IMR-90 (cell line): ENCODE data around the gene KLHL29. TPM values are rescaled to one million over a fixed set of nuclear protein-coding genes. Genes with fewer than 3 reads are reported as not detected.

ENCODE experiments used
- ATAC-seq: fragments of 200-7000 bp; cut with Tn5 transposase; 2 replicates; pipeline ENCODE4 v1.9.1; 2020; ENCODE audit warnings: low read depth, mild to moderate bottlenecking, moderate library complexity
- BruUV-seq: library from RNA; stranded (reverse); fragments of 400-500 nt; replicated peaks from 2 replicates; lab custom pipeline; 2021; lab: Mats Ljungman, UMichigan
- CTCF ChIA-PET: fragments of 300-600 bp; formaldehyde crosslinking; extraction: SDS; loops from one replicate; lab custom pipeline; 2021; ENCODE audit warnings: antibody characterized with exemption; lab: Yijun Ruan, JAX
- POLR2A ChIA-PET: fragments of 300-600 bp; sonication (Branson Sonifier 250); formaldehyde crosslinking; loops from one replicate; lab custom pipeline; 2022; ENCODE audit warnings: antibody characterized with exemption; ENCODE audit not compliant: unreplicated experiment; lab: Charles Lee
- DNase-seq: peaks from one replicate; pipeline ENCODE4 v3.0.0; 2013
- H2AFZ ChIP-seq: replicated peaks from 2 replicates; pipeline ENCODE3; 2013; ENCODE audit warnings: low read length, mild to moderate bottlenecking; ENCODE audit not compliant: poor library complexity
- H2AK5ac ChIP-seq: 2 replicates; pipeline ENCODE4 v1.6.1; 2013; ENCODE audit warnings: low read depth, low read length, inconsistent platforms
- H2AK9ac ChIP-seq: replicated peaks from 2 replicates; pipeline ENCODE3; 2013; ENCODE audit warnings: mild to moderate bottlenecking, low read depth, low read length, moderate library complexity; ENCODE audit not compliant: poor library complexity
- H2BK120ac ChIP-seq: 2 replicates; pipeline ENCODE4 v1.6.1; 2013; ENCODE audit warnings: low read depth, low read length, inconsistent platforms
- H2BK15ac ChIP-seq: 3 replicates; pipeline ENCODE4 v1.6.1; 2013; ENCODE audit warnings: low read depth, low read length, inconsistent platforms
- H2BK20ac ChIP-seq: 2 replicates; pipeline ENCODE4 v1.6.1; 2013; ENCODE audit warnings: low read depth, mild to moderate bottlenecking, inconsistent platforms, low read length, moderate library complexity
- H2BK5ac ChIP-seq: 2 replicates; pipeline ENCODE4 v1.6.1; 2013; ENCODE audit warnings: mild to moderate bottlenecking, low read depth, low read length, inconsistent platforms; ENCODE audit not compliant: poor library complexity, severe bottlenecking
- H3K14ac ChIP-seq: replicated peaks from 2 replicates; pipeline ENCODE4 v1.6.1; 2013; ENCODE audit warnings: low read depth, low read length, inconsistent platforms
- H3K18ac ChIP-seq: 2 replicates; pipeline ENCODE4 v1.6.1; 2013; ENCODE audit warnings: low read depth, low read length, control low read depth
- H3K23ac ChIP-seq: 2 replicates; pipeline ENCODE4 v1.6.1; 2013; ENCODE audit warnings: low read depth, low read length, inconsistent platforms
- H3K27ac ChIP-seq: 2 replicates; pipeline ENCODE4 v1.5.1; 2013; ENCODE audit warnings: mild to moderate bottlenecking, control low read depth, low read length; ENCODE audit not compliant: insufficient read depth
- H3K27me3 ChIP-seq: 2 replicates; pipeline ENCODE4 v1.6.1; 2013; ENCODE audit warnings: low read length; ENCODE audit not compliant: control insufficient read depth, insufficient read depth
- H3K36me3 ChIP-seq: 2 replicates; pipeline ENCODE4 v1.6.1; 2013; ENCODE audit warnings: low read length, mixed read lengths; ENCODE audit not compliant: control insufficient read depth, insufficient read depth
- H3K4ac ChIP-seq: 2 replicates; pipeline ENCODE4 v1.6.1; 2013; ENCODE audit warnings: low read depth, low read length, inconsistent platforms
- H3K4me1 ChIP-seq: 2 replicates; pipeline ENCODE4 v1.6.1; 2013; ENCODE audit warnings: low read length, mixed read lengths; ENCODE audit not compliant: control insufficient read depth, insufficient read depth
- H3K4me2 ChIP-seq: 2 replicates; pipeline ENCODE4 v1.6.1; 2013; ENCODE audit warnings: low read depth, mild to moderate bottlenecking, control low read depth, low read length, moderate library complexity
- H3K4me3 ChIP-seq: 2 replicates; pipeline ENCODE4 v1.5.1; 2013; ENCODE audit warnings: low read depth, mild to moderate bottlenecking, control low read depth, low read length, moderate library complexity; ENCODE audit not compliant: insufficient read depth
- H3K56ac ChIP-seq: 2 replicates; pipeline ENCODE4 v1.6.1; 2013; ENCODE audit warnings: low read length, inconsistent platforms; ENCODE audit not compliant: insufficient read depth; ENCODE audit errors: extremely low read depth
- H3K79me1 ChIP-seq, 2 experiments: 2 replicates each; pipeline ENCODE4 v1.6.1; 2013; ENCODE audit warnings: low read length in 2 of 2, inconsistent platforms in 1 of 2, low read depth in 1 of 2
- H3K9ac ChIP-seq: 2 replicates; pipeline ENCODE4 v1.6.1; 2013; ENCODE audit warnings: low read depth, low read length, control low read depth
- H3K9me1 ChIP-seq: 2 replicates; pipeline ENCODE4 v1.6.1; 2013; ENCODE audit warnings: low read length, inconsistent platforms; ENCODE audit not compliant: insufficient read depth
- H3K9me3 ChIP-seq: 2 replicates; pipeline ENCODE4 v1.6.1; 2013; ENCODE audit warnings: low read length; ENCODE audit not compliant: control insufficient read depth, insufficient read depth
- H4K20me1 ChIP-seq: 2 replicates; pipeline ENCODE4 v1.6.1; 2013; ENCODE audit warnings: low read length, inconsistent platforms; ENCODE audit not compliant: insufficient read depth
- H4K5ac ChIP-seq: 2 replicates; pipeline ENCODE4 v1.6.1; 2013; ENCODE audit warnings: mild to moderate bottlenecking, low read depth, low read length, control low read depth
- H4K8ac ChIP-seq, 2 experiments: 2 replicates each; pipeline ENCODE4 v1.6.1; 2013; ENCODE audit warnings: low read depth in 2 of 2, low read length in 2 of 2, control low read depth in 1 of 2, inconsistent platforms in 1 of 2
- H4K91ac ChIP-seq: 2 replicates; pipeline ENCODE4 v1.6.1; 2013; ENCODE audit warnings: low read depth, low read length, inconsistent platforms; ENCODE audit not compliant: insufficient read depth
- BHLHE40 ChIP-seq: fragments of 150-350 bp; IDR thresholded peaks from 2 replicates; pipeline ENCODE4 v1.6.1; 2016; ENCODE audit warnings: mild to moderate bottlenecking, low read depth, low read length
- CEBPB ChIP-seq: IDR thresholded peaks from 2 replicates; pipeline ENCODE4 v1.6.1; 2012; ENCODE audit warnings: low read depth, low read length, improper control_type of control experiment
- CHD1 ChIP-seq: IDR thresholded peaks from 2 replicates; pipeline ENCODE4 v1.6.1; 2012; ENCODE audit warnings: low read depth, low read length, improper control_type of control experiment
- FOS ChIP-seq: fragments of 150-350 bp; IDR thresholded peaks from 2 replicates; pipeline ENCODE4 v1.6.1; 2016; ENCODE audit warnings: low read depth, low read length
- MAFK ChIP-seq: IDR thresholded peaks from 2 replicates; pipeline ENCODE4 v1.6.1; 2012; ENCODE audit warnings: low read depth, low read length, improper control_type of control experiment
- MAZ ChIP-seq: IDR thresholded peaks from 2 replicates; pipeline ENCODE4 v1.6.1; 2012; ENCODE audit warnings: low read depth, mild to moderate bottlenecking, low read length, improper control_type of control experiment, moderate library complexity, borderline replicate concordance
- MXI1 ChIP-seq: IDR thresholded peaks from 2 replicates; pipeline ENCODE4 v1.6.1; 2012; ENCODE audit warnings: low read depth, mild to moderate bottlenecking, low read length, moderate library complexity, borderline replicate concordance
- NFE2L2 ChIP-seq: fragments of 150-350 bp; IDR thresholded peaks from 2 replicates; pipeline ENCODE4 v1.6.1; 2016; ENCODE audit warnings: low read depth, mild to moderate bottlenecking, low read length
- RAD21 ChIP-seq: IDR thresholded peaks from 2 replicates; pipeline ENCODE4 v1.6.1; 2012; ENCODE audit warnings: low read length, improper control_type of control experiment
- RCOR1 ChIP-seq: IDR thresholded peaks from 2 replicates; pipeline ENCODE4 v1.6.1; 2012; ENCODE audit warnings: mild to moderate bottlenecking, low read length, improper control_type of control experiment; ENCODE audit not compliant: insufficient replicate concordance
- RFX5 ChIP-seq: IDR thresholded peaks from 2 replicates; pipeline ENCODE4 v1.8.0; 2012; ENCODE audit warnings: low read depth, mild to moderate bottlenecking, low read length, moderate library complexity
- SMC3 ChIP-seq: fragments of 150-350 bp; IDR thresholded peaks from 2 replicates; pipeline ENCODE4 v1.6.1; 2016; ENCODE audit warnings: low read depth, mild to moderate bottlenecking, antibody characterized with exemption, low read length, moderate library complexity
- WGBS, 2 experiments: methylation state at CpG; one replicate each; pipeline versions ENCODE4 v1.1.5 to v1.1.7; 2013; ENCODE audit warnings: missing lambda C conversion rate in 2 of 2; ENCODE audit not compliant: insufficient read length in 1 of 2; ENCODE audit errors: extremely low coverage in 2 of 2; 5-methylcytosine and 5-hydroxymethylcytosine counted together
- dilution Hi-C: fragments of 300-500 bp; cut with HindIII; formaldehyde crosslinking; loops from one replicate; pipeline ENCODE4 v1.14.3; 2018; ENCODE audit warnings: low sequenced_read_pairs; ENCODE audit not compliant: unreplicated experiment
- in situ Hi-C: fragments of 300-500 bp; cut with MboI; formaldehyde crosslinking; loops from 3 replicates; pipeline ENCODE4 v1.14.3; 2019; ENCODE audit warnings: low sequenced_read_pairs, inconsistent platforms, mixed read lengths
- intact Hi-C: fragments of 100-400 bp; cut with micrococcal nuclease; formaldehyde crosslinking; loops from 2 replicates; pipeline ENCODE4 v1.10.0; 2022
- polyA plus RNA-seq, 3 experiments: library from polyadenylated mRNA; depleted of rRNA; stranded (reverse); fragments of >200 nt; gene quantifications; 2 replicates each; pipeline ENCODE4 v1.2.3, GENCODE V29; 2012; ENCODE audit warnings: low replicate concordance in 1 of 3
- total RNA-seq: library from RNA; depleted of rRNA; stranded (reverse); fragments of >200 nt; gene quantifications from 2 replicates; pipeline ENCODE4 v1.2.3, GENCODE V29; 2012
- TF ChIP-seq, protein P1 (sequence below): conservative IDR thresholded peaks from 2 replicates; pipeline ENCODE4 v1.5.1; 2012; ENCODE audit warnings: mild to moderate bottlenecking, low read depth, low read length, improper control_type of control experiment
- TF ChIP-seq, protein P2 (sequence below): fragments of 150-350 bp; IDR thresholded peaks from 2 replicates; pipeline ENCODE4 v1.6.1; 2016; ENCODE audit warnings: low read depth, mild to moderate bottlenecking, low read length, moderate library complexity, borderline replicate concordance

The KLHL29 gene
- total and polyA plus RNA-seq, 2 of the 4 experiments (the other 2 are of a cell fraction), result 2.0 to 8.0 TPM

GRCh38 chr2:23756593-23757292 lies 371.8 kb downstream of the KLHL29 start:
- Histone ChIP-seq H2BK15ac (0 out of 3 replicates have a peak overlapping the region, but pooled peaks have one; percentile 35), H2AFZ (no peak overlapping the region), H2AK5ac (peak overlapping the region; percentile 44; the same call in 1 of the 2 replicates), H3K9me1 (peaks cover 5% of the 10 kb centered on the region), H4K5ac (0 out of 2 replicates have a peak overlapping the region, but pooled peaks have one; percentile 59), H3K4me1 (peaks cover 18% of the 10 kb centered on the region), H4K8ac (peak overlapping the region in 1 of 2 experiments; percentile 32; a peak in 2 of 4 replicates), H4K91ac (peak overlapping the region; percentile 27; the same call in 1 of the 2 replicates), H2BK120ac (peak overlapping the region; percentile 57; the same call in 1 of the 2 replicates), H3K4me2 (peak overlapping the region; percentile 23; the same call in 1 of the 2 replicates), H4K20me1 (no peaks in the 10 kb centered on the region), H3K4ac (peak overlapping the region; percentile 71), H3K79me1 (peaks cover 0 to 5% of the 10 kb centered on the region in 2 experiments; a peak in 2 of 4 replicates), H3K9ac (no peak overlapping the region), H3K27me3 (no peaks in the 10 kb centered on the region), H2BK20ac (peak overlapping the region; percentile 49; the same call in 1 of the 2 replicates), H3K36me3 (peaks cover 4% of the 10 kb centered on the region), H2BK5ac (no peak overlapping the region), H3K56ac (no peak overlapping the region), H3K18ac (0 out of 2 replicates have a peak overlapping the region, but pooled peaks have one; percentile 35), H3K27ac (no peak overlapping the region), H3K14ac (no peak overlapping the region; the same call in 1 of the 2 replicates), H3K9me3 (no peaks in the 10 kb centered on the region), H2AK9ac (no peak overlapping the region), H3K23ac (no peak overlapping the region), H3K4me3 (no peak overlapping the region)
- BruUV-seq, result no TSS peak
- ChIA-PET POLR2A (no interaction called here), CTCF (no interaction called here)
- dilution Hi-C loops, result no loop called here
- DNase-seq (no peak), ATAC-seq (no peak)
- no CpG with 5 or more reads among the region's 7 CpGs for WGBS, 2 experiments
- in situ Hi-C loops, result loop anchor here (25.0 kb wide), 1 partner anchor 369 kb away; the partner anchor contains the start of gene KLHL29
- intact Hi-C loops, result loop anchor here (2.0 to 10.0 kb wide), 2 partner anchors 120 to 272 kb away; no protein-coding TSS in a partner anchor
- TF ChIP-seq RFX5 (no peak), BHLHE40 (no peak), RAD21 (no peak), RCOR1 (no peak), MAFK (no peak), MXI1 (no peak), NFE2L2 (no peak), MAZ (no peak), CHD1 (no peak), CEBPB (no peak), FOS (no peak), SMC3 (no peak)
- TF ChIP-seq, protein P1, sequence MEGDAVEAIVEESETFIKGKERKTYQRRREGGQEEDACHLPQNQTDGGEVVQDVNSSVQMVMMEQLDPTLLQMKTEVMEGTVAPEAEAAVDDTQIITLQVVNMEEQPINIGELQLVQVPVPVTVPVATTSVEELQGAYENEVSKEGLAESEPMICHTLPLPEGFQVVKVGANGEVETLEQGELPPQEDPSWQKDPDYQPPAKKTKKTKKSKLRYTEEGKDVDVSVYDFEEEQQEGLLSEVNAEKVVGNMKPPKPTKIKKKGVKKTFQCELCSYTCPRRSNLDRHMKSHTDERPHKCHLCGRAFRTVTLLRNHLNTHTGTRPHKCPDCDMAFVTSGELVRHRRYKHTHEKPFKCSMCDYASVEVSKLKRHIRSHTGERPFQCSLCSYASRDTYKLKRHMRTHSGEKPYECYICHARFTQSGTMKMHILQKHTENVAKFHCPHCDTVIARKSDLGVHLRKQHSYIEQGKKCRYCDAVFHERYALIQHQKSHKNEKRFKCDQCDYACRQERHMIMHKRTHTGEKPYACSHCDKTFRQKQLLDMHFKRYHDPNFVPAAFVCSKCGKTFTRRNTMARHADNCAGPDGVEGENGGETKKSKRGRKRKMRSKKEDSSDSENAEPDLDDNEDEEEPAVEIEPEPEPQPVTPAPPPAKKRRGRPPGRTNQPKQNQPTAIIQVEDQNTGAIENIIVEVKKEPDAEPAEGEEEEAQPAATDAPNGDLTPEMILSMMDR, result no peak
- TF ChIP-seq, protein P2, sequence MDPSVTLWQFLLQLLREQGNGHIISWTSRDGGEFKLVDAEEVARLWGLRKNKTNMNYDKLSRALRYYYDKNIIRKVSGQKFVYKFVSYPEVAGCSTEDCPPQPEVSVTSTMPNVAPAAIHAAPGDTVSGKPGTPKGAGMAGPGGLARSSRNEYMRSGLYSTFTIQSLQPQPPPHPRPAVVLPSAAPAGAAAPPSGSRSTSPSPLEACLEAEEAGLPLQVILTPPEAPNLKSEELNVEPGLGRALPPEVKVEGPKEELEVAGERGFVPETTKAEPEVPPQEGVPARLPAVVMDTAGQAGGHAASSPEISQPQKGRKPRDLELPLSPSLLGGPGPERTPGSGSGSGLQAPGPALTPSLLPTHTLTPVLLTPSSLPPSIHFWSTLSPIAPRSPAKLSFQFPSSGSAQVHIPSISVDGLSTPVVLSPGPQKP, result no peak
